IPS DF 4.7 (cell line): Measurements from ENCODE around the gene GGT6.
"Not testable (repeated sequence)": the region's sequence is repeated elsewhere in the genome, so short reads cannot be mapped to it uniquely, and the experiment has no call there.

Experiments
- DNase-seq: peaks from one replicate; pipeline ENCODE4 v3.0.0-alpha.2; 2013; ENCODE audit warnings: low spot score; ENCODE audit errors: extremely low read depth

GGT6 gene, protein sequence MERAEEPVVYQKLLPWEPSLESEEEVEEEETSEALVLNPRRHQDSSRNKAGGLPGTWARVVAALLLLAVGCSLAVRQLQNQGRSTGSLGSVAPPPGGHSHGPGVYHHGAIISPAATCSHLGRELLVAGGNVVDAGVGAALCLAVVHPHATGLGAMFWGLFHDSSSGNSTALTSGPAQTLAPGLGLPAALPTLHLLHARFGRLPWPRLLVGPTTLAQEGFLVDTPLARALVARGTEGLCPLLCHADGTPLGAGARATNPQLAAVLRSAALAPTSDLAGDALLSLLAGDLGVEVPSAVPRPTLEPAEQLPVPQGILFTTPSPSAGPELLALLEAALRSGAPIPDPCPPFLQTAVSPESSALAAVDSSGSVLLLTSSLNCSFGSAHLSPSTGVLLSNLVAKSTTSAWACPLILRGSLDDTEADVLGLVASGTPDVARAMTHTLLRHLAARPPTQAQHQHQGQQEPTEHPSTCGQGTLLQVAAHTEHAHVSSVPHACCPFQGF

DNA sequence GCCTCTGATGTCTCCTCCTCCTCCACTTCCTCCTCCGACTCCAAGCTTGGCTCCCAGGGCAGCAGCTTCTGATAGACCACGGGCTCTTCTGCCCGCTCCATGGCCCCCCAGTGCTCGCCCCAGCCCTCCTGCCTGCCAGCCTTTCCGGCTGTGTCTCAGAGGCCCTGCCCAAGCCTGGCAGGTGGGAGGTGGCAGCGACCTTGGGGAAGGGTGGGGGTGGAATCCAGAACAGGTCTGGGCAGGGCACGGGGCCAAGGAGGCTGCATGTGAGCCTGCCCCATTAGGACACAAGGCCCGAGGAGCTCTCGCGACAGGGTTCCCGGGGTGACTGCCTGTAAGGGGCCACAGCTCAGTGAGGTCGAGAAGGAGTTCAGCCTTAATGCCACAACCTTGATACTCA is at the start of gene GGT6:
TSS of gene GGT6 (minus strand) at position 157 of the 400 bp plus-strand sequence. CDS start at position 101, 56 bp downstream.
- DNase-seq, result no peak

- DNase-seq, result no peak
Observed at GRCh38 chr17:4610162-4610561, 49.8 kb upstream of the GGT6 start.

- DNase-seq, result no peak
Observed at GRCh38 chr17:4609761-4610160, 49.4 kb upstream of the GGT6 start.

GRCh38 chr17:4607773-4608187 is 47.4 kb upstream of the GGT6 start:
- DNase-seq, result no peak

GRCh38 chr17:4607261-4607741 is 46.9 kb upstream of the GGT6 start:
- no peak for DNase-seq

GRCh38 chr17:4605826-4606225 is 45.4 kb upstream of the GGT6 start:
- no peak for DNase-seq

GRCh38 chr17:4604736-4605135 is 44.4 kb upstream of the GGT6 start:
- not testable (repeated sequence) for DNase-seq

DNA sequence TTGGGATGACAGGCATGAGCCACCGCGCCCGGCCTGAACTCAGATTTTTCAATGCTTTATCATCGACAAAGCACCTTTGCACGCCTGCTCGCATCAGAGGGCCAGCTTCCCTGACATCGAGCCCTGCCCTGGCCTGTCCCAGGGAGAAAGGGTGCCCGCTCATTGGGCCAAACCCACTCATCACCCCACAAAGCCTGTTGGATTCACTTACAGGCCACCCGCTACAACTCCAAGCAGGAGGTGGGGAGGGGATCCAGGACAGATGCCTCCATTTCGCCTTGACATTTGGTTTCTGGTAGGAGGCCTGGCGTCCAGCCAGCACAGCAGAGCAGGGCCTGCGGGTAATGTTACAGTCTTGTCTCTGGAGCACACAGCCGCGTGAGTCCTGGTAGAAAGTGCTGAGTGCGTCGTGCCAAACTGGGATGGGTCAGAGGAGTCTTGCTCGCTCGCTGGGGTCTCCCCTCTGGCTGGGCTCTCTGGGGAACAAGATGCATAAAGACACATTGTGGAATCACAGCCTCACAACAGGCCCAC is 43.8 kb upstream of the GGT6 start:
- no peak for DNase-seq

- no peak for DNase-seq
Observed at GRCh38 chr17:4602041-4602440, 41.7 kb upstream of the GGT6 start.

DNA sequence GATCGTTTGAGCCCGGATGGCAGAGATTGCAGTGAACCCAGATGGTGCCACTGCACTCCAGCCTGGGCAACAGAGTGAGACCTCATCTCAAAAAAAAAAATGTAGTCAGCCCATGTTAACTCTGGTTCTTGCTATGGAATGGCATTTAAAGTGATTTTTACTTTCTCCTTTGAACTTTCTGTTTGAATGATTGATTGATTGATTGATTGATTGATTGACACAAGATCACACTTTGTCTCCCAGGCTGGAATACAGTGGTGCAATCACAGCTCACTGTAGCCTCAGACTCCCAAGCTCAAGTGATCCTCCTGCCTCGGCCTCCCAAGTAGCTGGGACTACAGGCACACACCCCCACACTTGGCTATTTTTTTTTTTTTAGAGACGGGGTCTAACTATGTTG is 40.9 kb upstream of the GGT6 start:
- no peak for DNase-seq

- DNase-seq, result no peak
Observed at GRCh38 chr17:4600563-4600962, 40.2 kb upstream of the GGT6 start.

DNA sequence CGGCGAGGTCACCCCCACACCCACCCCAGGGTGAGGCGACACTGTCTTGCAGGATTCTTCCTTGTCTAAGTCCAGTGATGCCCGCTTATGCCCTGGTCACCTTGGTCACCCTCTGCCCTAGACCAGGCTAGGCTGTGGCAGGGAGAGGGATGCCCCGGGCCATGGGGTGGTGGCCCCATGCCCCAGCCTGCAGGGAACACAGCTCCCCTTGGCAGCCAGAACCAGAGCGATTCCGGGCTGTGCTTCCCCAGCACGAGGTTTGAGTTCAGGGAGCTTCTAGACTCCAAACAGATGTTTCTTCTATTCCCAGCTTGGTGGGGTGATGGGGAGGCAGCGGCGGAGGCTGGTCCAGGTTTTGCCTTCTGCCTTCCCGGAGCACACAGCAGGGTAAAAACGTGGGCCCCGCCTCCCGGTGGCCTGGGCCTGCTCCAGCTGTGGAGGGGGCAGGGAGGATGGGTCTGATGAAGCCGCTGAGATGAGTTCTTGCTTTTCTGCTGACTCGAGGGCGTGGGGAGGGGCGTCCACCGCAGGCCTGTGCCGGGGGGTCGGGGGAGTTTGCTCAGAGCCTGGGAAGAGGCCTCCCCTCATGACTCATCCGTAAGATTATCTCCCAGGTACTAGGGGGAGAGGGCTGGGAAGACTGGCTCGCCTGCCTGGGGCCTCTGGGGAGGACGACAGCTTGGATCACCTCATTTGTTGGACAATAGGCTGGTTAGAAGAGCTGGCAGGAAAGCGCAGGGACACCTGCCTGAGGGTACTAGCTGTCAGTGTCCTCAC is 39.3 kb upstream of the GGT6 start:
- DNase-seq, result no peak

DNA sequence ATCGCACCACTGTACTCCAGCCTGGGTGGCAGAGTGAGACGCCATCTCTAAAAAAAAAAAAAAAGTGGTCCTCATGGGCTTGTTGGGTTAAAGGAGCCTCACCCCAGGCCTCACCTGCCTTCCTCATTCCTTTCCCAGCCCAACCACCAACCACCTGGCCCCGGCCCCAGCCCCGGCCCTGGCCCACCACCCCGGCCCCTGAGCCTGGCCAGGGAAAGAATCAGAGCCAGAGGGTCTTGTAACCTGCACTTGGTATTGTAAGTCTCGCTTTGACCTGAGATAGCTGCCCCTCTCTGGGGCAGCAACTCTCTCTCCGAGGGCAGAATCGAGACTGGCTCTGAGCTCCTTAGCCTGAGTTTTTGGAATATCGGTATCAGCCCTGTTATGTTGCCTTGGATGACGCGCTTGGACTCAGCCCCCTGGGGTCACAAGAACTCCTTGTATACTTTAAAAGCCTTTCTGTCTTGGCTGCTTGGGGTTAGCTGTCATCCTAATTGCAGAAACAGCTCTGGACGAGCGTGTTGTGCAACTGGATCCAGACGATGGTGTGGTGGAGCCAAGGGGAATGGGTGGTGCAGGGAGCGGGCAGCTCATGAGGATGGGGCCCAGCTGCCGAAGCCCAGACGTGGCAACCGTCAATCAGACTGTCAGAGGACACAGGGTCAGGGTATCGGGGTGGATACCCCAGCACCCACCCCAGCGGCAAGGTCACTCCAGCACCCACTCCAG is 38.6 kb upstream of the GGT6 start:
- DNase-seq, result no peak

- no peak for DNase-seq
Observed at GRCh38 chr17:4597975-4598374, 37.6 kb upstream of the GGT6 start.

DNA sequence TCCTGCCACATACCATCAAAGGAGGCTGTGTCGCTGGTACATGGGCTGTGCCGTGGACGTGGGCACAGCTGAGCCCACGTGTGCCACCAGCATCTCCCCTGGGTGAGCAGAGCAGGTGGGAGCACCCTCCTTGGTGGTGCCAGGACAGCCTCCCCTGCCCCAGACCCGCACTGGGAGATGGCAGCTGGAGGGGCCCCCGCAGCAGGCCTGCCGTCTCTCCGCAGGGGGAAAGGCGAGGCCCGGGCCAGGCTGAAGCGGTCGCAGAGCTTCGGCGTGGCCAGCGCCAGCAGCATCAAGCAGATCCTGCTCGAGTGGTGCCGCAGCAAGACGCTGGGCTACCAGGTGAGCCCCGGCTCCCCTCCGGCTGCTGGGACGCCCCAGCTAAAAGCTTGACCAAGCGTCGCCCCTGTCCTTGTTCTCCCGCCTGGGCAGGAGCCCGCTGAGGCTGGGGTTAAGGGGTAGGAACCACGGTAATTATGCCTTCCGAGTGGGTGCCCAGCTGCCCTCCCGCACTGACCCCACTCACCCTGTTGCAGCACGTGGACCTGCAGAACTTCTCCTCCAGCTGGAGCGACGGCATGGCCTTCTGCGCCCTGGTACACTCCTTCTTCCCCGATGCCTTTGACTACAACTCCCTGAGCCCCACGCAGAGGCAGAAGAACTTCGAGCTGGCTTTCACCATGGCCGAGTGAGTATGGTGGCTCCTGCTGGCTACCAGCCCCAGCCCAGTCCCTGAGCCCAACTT is 36.4 kb upstream of the GGT6 start:
- no peak for DNase-seq

GRCh38 chr17:4595685-4596342 is 35.4 kb upstream of the GGT6 start:
- not testable (repeated sequence) for DNase-seq

DNA sequence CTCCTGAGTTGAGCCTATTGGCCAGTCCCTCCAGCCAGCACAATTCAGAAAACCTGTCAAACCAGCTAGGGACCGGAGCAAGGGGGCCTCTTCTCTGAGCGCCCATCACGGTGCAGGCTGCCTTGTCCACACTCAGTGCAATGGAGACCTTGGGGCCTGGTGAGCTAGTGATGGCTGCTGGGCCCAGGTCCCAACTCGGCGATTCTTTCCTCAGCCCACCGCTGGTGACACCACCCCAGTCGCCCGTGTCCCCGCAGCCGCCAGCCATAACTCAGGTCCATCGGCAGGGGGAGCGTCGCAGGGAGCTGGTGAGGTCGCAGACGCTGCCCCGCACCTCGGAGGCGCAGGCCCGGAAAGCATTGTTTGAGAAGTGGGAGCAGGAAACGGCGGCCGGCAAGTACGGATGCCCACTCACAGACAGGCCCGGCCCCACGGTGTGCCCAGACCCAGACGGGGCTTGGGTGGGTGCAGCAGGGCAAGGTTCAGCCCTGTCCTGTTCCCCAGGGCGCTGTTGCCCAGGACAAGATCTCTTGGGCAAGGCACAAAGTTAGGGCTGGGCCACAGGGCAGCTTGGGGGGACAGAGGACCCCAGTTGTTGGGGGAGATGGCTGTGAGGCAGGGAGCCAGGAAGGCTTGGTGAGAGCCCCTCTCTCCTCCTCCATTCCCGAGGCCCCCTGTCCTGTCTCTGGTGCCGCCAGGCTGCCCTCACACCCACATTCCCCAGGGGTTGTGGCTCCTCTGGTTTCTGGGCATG is 34.7 kb upstream of the GGT6 start:
- DNase-seq, result no peak

DNA sequence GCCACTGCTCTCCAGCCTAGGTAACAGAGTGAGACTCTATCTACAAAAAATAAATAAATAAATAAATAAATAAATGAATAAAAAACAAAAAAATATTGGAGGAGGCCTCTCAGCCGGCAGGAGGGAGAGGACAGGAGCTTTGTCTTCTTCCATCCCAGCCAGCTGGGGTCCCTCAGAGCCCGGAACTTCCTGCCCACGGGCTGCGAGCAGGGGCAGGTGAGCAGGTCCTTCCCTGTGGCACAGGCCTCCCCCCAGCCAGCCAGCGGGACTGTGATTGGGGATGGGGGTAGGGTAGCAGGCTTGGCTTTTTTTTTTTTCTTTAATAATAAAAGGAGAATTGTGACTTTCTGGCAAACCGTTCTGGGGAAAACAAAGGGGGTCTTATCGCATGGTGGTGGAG is 34.0 kb upstream of the GGT6 start:
- no peak for DNase-seq

GRCh38 chr17:4593021-4593421 is 32.6 kb upstream of the GGT6 start:
- no peak for DNase-seq
